ENCODE data around the gene UPK1A.
"Not testable (repeated sequence)": the region's sequence is repeated elsewhere in the genome, so short reads cannot be mapped to it uniquely, and the experiment has no call there.

Gene UPK1A

GRCh38 chr19:35644987-35645679 is 21.2 kb upstream of the UPK1A start:
- peak; percentile 53 for DNase-seq (ENCODE audit: low spot score)

GRCh38 chr19:35645680-35646511 is 20.4 kb upstream of the UPK1A start:
- DNase-seq (ENCODE audit: low spot score) = no peak

- DNase-seq (ENCODE audit: low spot score) = peak; percentile 95
Observed at GRCh38 chr19:35648017-35648961, 18.0 kb upstream of the UPK1A start, which contains the start of gene COX6B1. Gene COX6B1, plus strand, starts transcription at chr19:35648323. Its CDS starts 2,921 bp downstream, at chr19:35651244.

- DNase-seq (ENCODE audit: low spot score) = no peak
Observed at GRCh38 chr19:35650581-35650980, 15.7 kb upstream of the UPK1A start.

- DNase-seq (ENCODE audit: low spot score) = not testable (repeated sequence)
Observed at GRCh38 chr19:35654828-35655227, 11.5 kb upstream of the UPK1A start.

- DNase-seq (ENCODE audit: low spot score) = no peak
Observed at GRCh38 chr19:35655600-35655999, 10.7 kb upstream of the UPK1A start.

- no peak for DNase-seq (ENCODE audit: low spot score)
Observed at GRCh38 chr19:35656700-35657099, 9.6 kb upstream of the UPK1A start.

- DNase-seq (ENCODE audit: low spot score) = no peak
Observed at GRCh38 chr19:35657904-35658700, 8.2 kb upstream of the UPK1A start.

GRCh38 chr19:35661995-35662340 is 4.3 kb upstream of the UPK1A start:
- no peak for DNase-seq (ENCODE audit: low spot score)

GRCh38 chr19:35663981-35664380 is 2.3 kb upstream of the UPK1A start:
- no peak for DNase-seq (ENCODE audit: low spot score)

GRCh38 chr19:35665157-35665556 is 1.2 kb upstream of the UPK1A start:
- no peak for DNase-seq (ENCODE audit: low spot score)

GRCh38 chr19:35665604-35666003 is 713 bp upstream of the UPK1A start:
- no peak for DNase-seq (ENCODE audit: low spot score)

GRCh38 chr19:35669566-35669965 is 3.2 kb downstream of the UPK1A start:
- no peak for DNase-seq (ENCODE audit: low spot score)

GRCh38 chr19:35669974-35670373 is 3.7 kb downstream of the UPK1A start:
- DNase-seq (ENCODE audit: low spot score) = no peak

GRCh38 chr19:35670686-35671085 is 4.4 kb downstream of the UPK1A start:
- DNase-seq (ENCODE audit: low spot score) = no peak

- DNase-seq (ENCODE audit: low spot score) = no peak
Observed at GRCh38 chr19:35671818-35672217, 5.5 kb downstream of the UPK1A start.

- peak; percentile 42 for DNase-seq (ENCODE audit: low spot score)
Observed at GRCh38 chr19:35673121-35673804, 6.9 kb downstream of the UPK1A start.

GRCh38 chr19:35675589-35676140 is 9.3 kb downstream of the UPK1A start:
- no peak for DNase-seq (ENCODE audit: low spot score)

GRCh38 chr19:35689836-35690235 is 23.5 kb downstream of the UPK1A start:
- DNase-seq (ENCODE audit: low spot score) = no peak

GRCh38 chr19:35691106-35691505 is 24.8 kb downstream of the UPK1A start:
- not testable (repeated sequence) for DNase-seq (ENCODE audit: low spot score)

- DNase-seq (ENCODE audit: low spot score) = no peak
Observed at GRCh38 chr19:35692010-35692409, 25.7 kb downstream of the UPK1A start.

All from CD4-positive, alpha-beta T cell treated with Interleukin-15 for 4 hours (primary cell).